ENCODE measurements around the gene ANKRD63. TPM values are rescaled to one million over a fixed set of nuclear protein-coding genes. Genes with fewer than 3 reads are reported as not detected.

The ANKRD63 gene
- total and polyA plus RNA-seq, 7 donors = not detected

DNA sequence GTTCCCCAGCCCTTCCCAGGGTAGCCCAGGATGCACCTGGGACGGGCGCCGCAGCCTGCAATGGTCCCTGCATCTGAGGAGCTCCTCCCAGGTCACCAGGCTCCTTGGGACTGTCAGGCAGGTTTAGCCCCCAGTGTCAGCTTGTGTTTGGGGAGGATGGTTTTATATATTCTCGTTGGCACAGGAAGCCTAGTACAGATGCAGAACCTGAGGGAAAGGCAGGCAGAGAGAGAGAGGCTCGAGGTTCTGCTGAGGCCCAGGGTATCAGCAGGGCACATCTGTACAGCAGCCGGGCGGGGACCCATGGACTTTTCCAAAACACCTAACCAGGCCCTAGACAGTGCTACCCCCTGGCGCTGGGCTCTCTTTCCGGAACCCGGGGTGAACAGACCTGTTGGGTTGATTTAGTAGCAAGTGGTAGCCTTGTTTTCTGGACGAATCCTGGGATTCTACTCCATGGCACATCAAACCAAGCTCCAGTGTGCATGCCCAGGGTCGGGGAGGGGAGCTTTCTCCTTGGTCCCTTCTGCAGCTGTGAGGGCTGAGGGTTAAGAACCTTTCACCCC, 35.4 kb downstream of the ANKRD63 start:
- intact Hi-C loops (cut with DNase I) = no loop called here
- Histone ChIP-seq H3K27ac (no peak overlapping the region), H3K36me3 (ENCODE audit: insufficient read depth in 1 of 2, low read depth in 1 of 2) (no peaks in the 10 kb centered on the region), H3K9me3 (no peaks in the 10 kb centered on the region), H3K27me3 (ENCODE audit: insufficient read depth in 3 of 3, low read length in 2 of 3) (no peaks in the 10 kb centered on the region), H3K4me3 (no peak overlapping the region), H3K4me1 (peaks cover 2% of the 10 kb centered on the region)
- TF ChIP-seq, protein P1, sequence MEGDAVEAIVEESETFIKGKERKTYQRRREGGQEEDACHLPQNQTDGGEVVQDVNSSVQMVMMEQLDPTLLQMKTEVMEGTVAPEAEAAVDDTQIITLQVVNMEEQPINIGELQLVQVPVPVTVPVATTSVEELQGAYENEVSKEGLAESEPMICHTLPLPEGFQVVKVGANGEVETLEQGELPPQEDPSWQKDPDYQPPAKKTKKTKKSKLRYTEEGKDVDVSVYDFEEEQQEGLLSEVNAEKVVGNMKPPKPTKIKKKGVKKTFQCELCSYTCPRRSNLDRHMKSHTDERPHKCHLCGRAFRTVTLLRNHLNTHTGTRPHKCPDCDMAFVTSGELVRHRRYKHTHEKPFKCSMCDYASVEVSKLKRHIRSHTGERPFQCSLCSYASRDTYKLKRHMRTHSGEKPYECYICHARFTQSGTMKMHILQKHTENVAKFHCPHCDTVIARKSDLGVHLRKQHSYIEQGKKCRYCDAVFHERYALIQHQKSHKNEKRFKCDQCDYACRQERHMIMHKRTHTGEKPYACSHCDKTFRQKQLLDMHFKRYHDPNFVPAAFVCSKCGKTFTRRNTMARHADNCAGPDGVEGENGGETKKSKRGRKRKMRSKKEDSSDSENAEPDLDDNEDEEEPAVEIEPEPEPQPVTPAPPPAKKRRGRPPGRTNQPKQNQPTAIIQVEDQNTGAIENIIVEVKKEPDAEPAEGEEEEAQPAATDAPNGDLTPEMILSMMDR (IDR thresholded peaks at IDR 0.05) = no peak
- no peak for ATAC-seq
- peak in 1 of 2 donors; percentile 24 for DNase-seq
- 80 to 95% (median 84%) methylated on average over 12 of the region's 12 CpGs for WGBS, 3 donors

DNA sequence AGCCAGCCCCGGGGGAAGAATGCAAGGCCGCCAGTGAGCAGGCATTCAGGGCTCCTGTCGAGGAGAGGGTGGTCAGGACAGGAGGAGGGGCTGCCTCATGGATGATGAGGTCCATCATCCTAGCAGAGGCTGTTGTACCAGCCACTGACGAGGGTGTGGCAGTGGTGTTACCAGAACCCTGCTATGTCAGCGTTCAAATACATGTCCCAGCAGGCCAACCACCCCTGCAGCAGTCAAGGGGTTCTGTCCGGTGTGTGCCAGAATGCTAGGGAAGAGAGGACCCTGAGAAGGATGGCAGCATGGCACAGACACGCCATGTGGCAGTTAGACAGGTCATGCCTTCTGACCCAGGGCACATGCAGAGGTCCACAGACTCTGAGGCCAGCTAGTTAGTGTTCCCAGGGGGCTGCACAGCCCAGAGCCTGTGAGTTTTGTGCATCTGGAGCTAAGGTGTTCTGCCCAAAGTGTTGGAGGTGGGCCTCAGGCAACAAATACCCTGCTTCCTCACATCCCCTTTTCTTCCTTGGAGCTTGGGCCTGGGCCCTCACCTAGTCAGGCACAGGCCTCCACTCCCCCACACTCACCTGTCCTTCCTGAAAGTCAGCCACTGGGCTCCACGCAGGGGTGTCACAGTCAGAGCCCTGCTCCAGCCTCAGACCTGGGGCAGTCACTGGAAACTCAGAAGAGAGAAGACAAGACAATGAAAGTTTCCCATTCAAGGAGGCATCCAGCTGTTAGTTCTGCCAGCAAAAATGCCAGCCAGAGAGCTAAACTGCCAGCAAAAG, 36.2 kb downstream of the ANKRD63 start:
- WGBS, 3 donors = 92 to 96% (median 93%) methylated on average over 8 of the region's 8 CpGs
- intact Hi-C loops (cut with DNase I) = no loop called here
- no peak for ATAC-seq

GRCh38 chr15:40245666-40246450, 37.0 kb downstream of the ANKRD63 start:
- no peaks in the 10 kb centered on the region for H3K27me3 ChIP-seq (ENCODE audit: insufficient read depth in 3 of 3, low read length in 2 of 3)
- H3K4me3 ChIP-seq = no peak overlapping the region
- no peak for ATAC-seq
- H3K4me1 ChIP-seq = no peaks in the 10 kb centered on the region
- DNase-seq = peak in 1 of 2 donors; percentile 34
- no peak overlapping the region for H3K27ac ChIP-seq
- TF ChIP-seq, protein P1 (IDR thresholded peaks at IDR 0.05) = no peak
- 86 to 91% (median 88%) methylated on average over 9 of the region's 9 CpGs for WGBS, 3 donors
- no peaks in the 10 kb centered on the region for H3K9me3 ChIP-seq
- no peaks in the 10 kb centered on the region for H3K36me3 ChIP-seq (ENCODE audit: insufficient read depth in 1 of 2, low read depth in 1 of 2)
- intact Hi-C loops (cut with DNase I) = no loop called here

More for the DNA sequence above, 36.2 kb downstream of the ANKRD63 start:
- no peaks in the 10 kb centered on the region for H3K9me3 ChIP-seq
- TF ChIP-seq, protein P1 (IDR thresholded peaks at IDR 0.05) = no peak
- DNase-seq = peak in 1 of 2 donors; percentile 27
- H3K4me1 ChIP-seq = no peaks in the 10 kb centered on the region
- no peak overlapping the region for H3K27ac ChIP-seq
- H3K36me3 ChIP-seq (ENCODE audit: insufficient read depth in 1 of 2, low read depth in 1 of 2) = no peaks in the 10 kb centered on the region
- no peak overlapping the region for H3K4me3 ChIP-seq
- H3K27me3 ChIP-seq (ENCODE audit: insufficient read depth in 3 of 3, low read length in 2 of 3) = no peaks in the 10 kb centered on the region

GRCh38 chr15:40244961-40245523, 37.8 kb downstream of the ANKRD63 start:
- WGBS, 3 donors = 72 to 87% (median 78%) methylated on average over 5 of the region's 5 CpGs
- no peaks in the 10 kb centered on the region for H3K4me1 ChIP-seq
- DNase-seq (no peak), ATAC-seq (no peak)
- H3K9me3 ChIP-seq = no peaks in the 10 kb centered on the region
- H3K4me3 ChIP-seq = no peak overlapping the region
- H3K27ac ChIP-seq = no peak overlapping the region
- TF ChIP-seq, protein P1 (IDR thresholded peaks at IDR 0.05) = no peak
- no peaks in the 10 kb centered on the region for H3K36me3 ChIP-seq (ENCODE audit: insufficient read depth in 1 of 2, low read depth in 1 of 2)
- H3K27me3 ChIP-seq (ENCODE audit: insufficient read depth in 3 of 3, low read length in 2 of 3) = peaks cover 0 to 6% (median 0%) of the 10 kb centered on the region in 3 donors
- intact Hi-C loops (cut with DNase I) = no loop called here
